ENCODE data around the gene SPRED2. TPM values are rescaled to one million over a fixed set of nuclear protein-coding genes. Genes with fewer than 3 reads are reported as not detected.
"Not testable (repeated sequence)": the region's sequence is repeated elsewhere in the genome, so short reads cannot be mapped to it uniquely, and the experiment has no call there.

The SPRED2 gene
- total RNA-seq, 2 donors from 2014 or later: 21.9 to 28.3 TPM

GRCh38 chr2:65357095-65357958 lies 75.1 kb downstream of the SPRED2 start:
- DNase-seq (ENCODE audit: low spot score): no peak
- intact Hi-C loops (cut with DNase I): no loop called here

GRCh38 chr2:65355186-65355831 lies 77.1 kb downstream of the SPRED2 start:
- DNase-seq (ENCODE audit: low spot score): no peak
- intact Hi-C loops (cut with DNase I): no loop called here

GRCh38 chr2:65354773-65355172 lies 77.6 kb downstream of the SPRED2 start:
- no peak for DNase-seq (ENCODE audit: low spot score)
- intact Hi-C loops (cut with DNase I): no loop called here

- intact Hi-C loops (cut with DNase I): no loop called here
- DNase-seq (ENCODE audit: low spot score): no peak
Observed at GRCh38 chr2:65353927-65354326, 78.5 kb downstream of the SPRED2 start.

- no peak for DNase-seq (ENCODE audit: low spot score)
- intact Hi-C loops (cut with DNase I): no loop called here
Observed at GRCh38 chr2:65353046-65353445, 79.4 kb downstream of the SPRED2 start.

GRCh38 chr2:65351948-65352595 lies 80.3 kb downstream of the SPRED2 start:
- no peak for DNase-seq (ENCODE audit: low spot score)
- intact Hi-C loops (cut with DNase I): no loop called here

GRCh38 chr2:65351234-65351947 lies 81.0 kb downstream of the SPRED2 start:
- DNase-seq (ENCODE audit: low spot score): no peak
- intact Hi-C loops (cut with DNase I): no loop called here

- intact Hi-C loops (cut with DNase I): no loop called here
- no peak for DNase-seq (ENCODE audit: low spot score)
Observed at GRCh38 chr2:65350651-65351056, 81.7 kb downstream of the SPRED2 start.

- intact Hi-C loops (cut with DNase I): no loop called here
- peak; percentile 83 for DNase-seq (ENCODE audit: low spot score)
Observed at GRCh38 chr2:65349863-65350262, 82.5 kb downstream of the SPRED2 start.

GRCh38 chr2:65347913-65348312 lies 84.5 kb downstream of the SPRED2 start:
- no peak for DNase-seq (ENCODE audit: low spot score)
- intact Hi-C loops (cut with DNase I): no loop called here

GRCh38 chr2:65345631-65346030 lies 86.8 kb downstream of the SPRED2 start:
- intact Hi-C loops (cut with DNase I): no loop called here

GRCh38 chr2:65344689-65345088 lies 87.7 kb downstream of the SPRED2 start:
- intact Hi-C loops (cut with DNase I): no loop called here

More at GRCh38 chr2:65345631-65346030, 86.8 kb downstream of the SPRED2 start:
- no peak for DNase-seq (ENCODE audit: low spot score)

GRCh38 chr2:65344182-65344581 lies 88.2 kb downstream of the SPRED2 start:
- intact Hi-C loops (cut with DNase I): no loop called here

More at GRCh38 chr2:65344689-65345088, 87.7 kb downstream of the SPRED2 start:
- DNase-seq (ENCODE audit: low spot score): no peak

GRCh38 chr2:65343386-65343785 lies 89.0 kb downstream of the SPRED2 start:
- no peak for DNase-seq (ENCODE audit: low spot score)
- intact Hi-C loops (cut with DNase I): no loop called here

More at GRCh38 chr2:65344182-65344581, 88.2 kb downstream of the SPRED2 start:
- no peak for DNase-seq (ENCODE audit: low spot score)

GRCh38 chr2:65340898-65341681 lies 91.3 kb downstream of the SPRED2 start:
- intact Hi-C loops (cut with DNase I): no loop called here
- DNase-seq (ENCODE audit: low spot score): no peak

GRCh38 chr2:65339648-65340047 lies 92.8 kb downstream of the SPRED2 start:
- intact Hi-C loops (cut with DNase I): no loop called here
- DNase-seq (ENCODE audit: low spot score): no peak

- DNase-seq (ENCODE audit: low spot score): not testable (repeated sequence)
Observed at GRCh38 chr2:65338830-65339495, 93.4 kb downstream of the SPRED2 start.

GRCh38 chr2:65337915-65338314 lies 94.5 kb downstream of the SPRED2 start:
- DNase-seq (ENCODE audit: low spot score); intact Hi-C loops (cut with DNase I): not testable (repeated sequence)

More at GRCh38 chr2:65338830-65339495, 93.4 kb downstream of the SPRED2 start:
- intact Hi-C loops (cut with DNase I): not testable (repeated sequence)
